ENCODE results near the gene PPID.
"Not testable (repeated sequence)": the region's sequence is repeated elsewhere in the genome, so short reads cannot be mapped to it uniquely, and the experiment has no call there.

PPID gene

GRCh38 chr4:158759539-158759938 lies 36.3 kb upstream of the PPID start:
- H3K4me3 ChIP-seq (ENCODE audit: low read length); DNase-seq (ENCODE audit: low read depth); H3K27me3 ChIP-seq (replicated peaks; ENCODE audit: control insufficient read depth, insufficient read depth, low read length); H3K36me3 ChIP-seq (ENCODE audit: control insufficient read depth, insufficient read depth, low read length, severe bottlenecking); H3K9me3 ChIP-seq (ENCODE audit: control insufficient read depth, low read length); H3K9ac ChIP-seq (ENCODE audit: low read length): not testable (repeated sequence)
- peaks cover 20% of the 10 kb centered on the region for H3K4me1 ChIP-seq (ENCODE audit: control insufficient read depth, insufficient read depth, low read length)

- no peak overlapping the region for H3K4me3 ChIP-seq (ENCODE audit: low read length)
- H3K36me3 ChIP-seq (ENCODE audit: control insufficient read depth, insufficient read depth, low read length, severe bottlenecking): no peaks in the 10 kb centered on the region
- H3K27me3 ChIP-seq (replicated peaks; ENCODE audit: control insufficient read depth, insufficient read depth, low read length): no peaks in the 10 kb centered on the region
- no peaks in the 10 kb centered on the region for H3K9me3 ChIP-seq (ENCODE audit: control insufficient read depth, low read length)
- no peak overlapping the region for H3K9ac ChIP-seq (ENCODE audit: low read length)
- DNase-seq (ENCODE audit: low read depth): no peak
- peaks cover 26% of the 10 kb centered on the region for H3K4me1 ChIP-seq (ENCODE audit: control insufficient read depth, insufficient read depth, low read length)
Measured at GRCh38 chr4:158758703-158759102, 35.5 kb upstream of the PPID start.

GRCh38 chr4:158758142-158758541 lies 34.9 kb upstream of the PPID start:
- no peak overlapping the region for H3K4me3 ChIP-seq (ENCODE audit: low read length)
- no peak for DNase-seq (ENCODE audit: low read depth)
- no peaks in the 10 kb centered on the region for H3K36me3 ChIP-seq (ENCODE audit: control insufficient read depth, insufficient read depth, low read length, severe bottlenecking)
- no peak overlapping the region for H3K9ac ChIP-seq (ENCODE audit: low read length)
- H3K9me3 ChIP-seq (ENCODE audit: control insufficient read depth, low read length): no peaks in the 10 kb centered on the region
- no peaks in the 10 kb centered on the region for H3K27me3 ChIP-seq (replicated peaks; ENCODE audit: control insufficient read depth, insufficient read depth, low read length)
- H3K4me1 ChIP-seq (ENCODE audit: control insufficient read depth, insufficient read depth, low read length): peaks cover 26% of the 10 kb centered on the region

DNA sequence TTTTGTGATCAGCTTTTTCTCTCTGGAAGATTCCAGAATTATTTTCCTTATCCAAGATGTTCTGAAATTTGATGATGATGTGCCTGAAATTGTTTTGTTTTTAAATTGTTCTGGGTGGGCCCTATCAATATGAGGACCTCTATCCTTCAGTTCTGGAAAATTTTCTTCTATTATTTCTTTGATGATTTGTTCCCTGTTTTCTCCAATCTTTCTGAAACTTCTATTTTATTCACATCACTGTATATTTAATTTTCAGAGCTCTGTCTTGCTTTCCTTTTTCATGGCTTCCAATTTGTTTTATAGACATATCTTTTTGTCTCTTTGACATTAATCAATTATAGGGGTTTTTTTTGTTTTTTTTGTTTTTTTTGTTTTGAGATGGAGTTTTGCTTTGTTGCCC lies 33.4 kb upstream of the PPID start:
- H3K27me3 ChIP-seq (replicated peaks; ENCODE audit: control insufficient read depth, insufficient read depth, low read length): no peaks in the 10 kb centered on the region
- H3K36me3 ChIP-seq (ENCODE audit: control insufficient read depth, insufficient read depth, low read length, severe bottlenecking): no peaks in the 10 kb centered on the region
- no peak overlapping the region for H3K9ac ChIP-seq (ENCODE audit: low read length)
- no peaks in the 10 kb centered on the region for H3K9me3 ChIP-seq (ENCODE audit: control insufficient read depth, low read length)
- no peak overlapping the region for H3K4me3 ChIP-seq (ENCODE audit: low read length)
- no peak for DNase-seq (ENCODE audit: low read depth)
- peaks cover 26% of the 10 kb centered on the region for H3K4me1 ChIP-seq (ENCODE audit: control insufficient read depth, insufficient read depth, low read length)

GRCh38 chr4:158755819-158756218 lies 32.6 kb upstream of the PPID start:
- H3K36me3 ChIP-seq (ENCODE audit: control insufficient read depth, insufficient read depth, low read length, severe bottlenecking); H3K4me3 ChIP-seq (ENCODE audit: low read length); H3K9ac ChIP-seq (ENCODE audit: low read length); DNase-seq (ENCODE audit: low read depth); H3K9me3 ChIP-seq (ENCODE audit: control insufficient read depth, low read length); H3K27me3 ChIP-seq (replicated peaks; ENCODE audit: control insufficient read depth, insufficient read depth, low read length): not testable (repeated sequence)
- H3K4me1 ChIP-seq (ENCODE audit: control insufficient read depth, insufficient read depth, low read length): peaks cover 29% of the 10 kb centered on the region

- peak; percentile 50 for DNase-seq (ENCODE audit: low read depth)
- H3K9ac ChIP-seq (ENCODE audit: low read length): peak overlapping the region; percentile 58
- no peaks in the 10 kb centered on the region for H3K36me3 ChIP-seq (ENCODE audit: control insufficient read depth, insufficient read depth, low read length, severe bottlenecking)
- H3K4me1 ChIP-seq (ENCODE audit: control insufficient read depth, insufficient read depth, low read length): peaks cover 35% of the 10 kb centered on the region
- no peaks in the 10 kb centered on the region for H3K9me3 ChIP-seq (ENCODE audit: control insufficient read depth, low read length)
- no peaks in the 10 kb centered on the region for H3K27me3 ChIP-seq (replicated peaks; ENCODE audit: control insufficient read depth, insufficient read depth, low read length)
- H3K4me3 ChIP-seq (ENCODE audit: low read length): no peak overlapping the region
Measured at GRCh38 chr4:158754385-158755180, 31.4 kb upstream of the PPID start.

DNA sequence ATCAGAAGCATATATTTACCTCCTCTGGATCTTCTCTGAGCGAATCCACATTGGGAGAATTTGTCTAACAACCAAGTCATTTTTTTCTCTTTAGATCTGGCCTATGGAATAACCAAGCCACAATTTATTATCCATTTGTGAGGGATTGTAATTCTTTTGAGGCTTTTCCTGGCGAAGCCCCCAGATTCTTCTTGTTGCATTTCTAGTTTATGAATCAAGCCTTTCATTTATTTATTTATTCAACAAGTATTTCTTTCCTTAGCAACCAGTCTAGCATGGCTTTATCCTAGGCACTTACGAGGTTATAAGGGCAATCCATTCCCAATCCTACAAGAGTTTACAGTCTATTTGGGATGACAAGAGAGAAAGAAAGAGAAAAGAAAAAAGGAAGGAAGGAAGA lies 27.2 kb upstream of the PPID start:
- H3K9ac ChIP-seq (ENCODE audit: low read length): no peak overlapping the region
- H3K4me3 ChIP-seq (ENCODE audit: low read length): no peak overlapping the region
- no peaks in the 10 kb centered on the region for H3K9me3 ChIP-seq (ENCODE audit: control insufficient read depth, low read length)
- H3K27me3 ChIP-seq (replicated peaks; ENCODE audit: control insufficient read depth, insufficient read depth, low read length): no peaks in the 10 kb centered on the region
- no peaks in the 10 kb centered on the region for H3K36me3 ChIP-seq (ENCODE audit: control insufficient read depth, insufficient read depth, low read length, severe bottlenecking)
- DNase-seq (ENCODE audit: low read depth): peak; percentile 72
- H3K4me1 ChIP-seq (ENCODE audit: control insufficient read depth, insufficient read depth, low read length): peaks cover 23% of the 10 kb centered on the region

GRCh38 chr4:158746537-158746936 lies 23.3 kb upstream of the PPID start:
- H3K36me3 ChIP-seq (ENCODE audit: control insufficient read depth, insufficient read depth, low read length, severe bottlenecking); H3K9me3 ChIP-seq (ENCODE audit: control insufficient read depth, low read length); H3K4me3 ChIP-seq (ENCODE audit: low read length); DNase-seq (ENCODE audit: low read depth); H3K27me3 ChIP-seq (replicated peaks; ENCODE audit: control insufficient read depth, insufficient read depth, low read length); H3K9ac ChIP-seq (ENCODE audit: low read length); H3K4me1 ChIP-seq (ENCODE audit: control insufficient read depth, insufficient read depth, low read length): not testable (repeated sequence)

DNA sequence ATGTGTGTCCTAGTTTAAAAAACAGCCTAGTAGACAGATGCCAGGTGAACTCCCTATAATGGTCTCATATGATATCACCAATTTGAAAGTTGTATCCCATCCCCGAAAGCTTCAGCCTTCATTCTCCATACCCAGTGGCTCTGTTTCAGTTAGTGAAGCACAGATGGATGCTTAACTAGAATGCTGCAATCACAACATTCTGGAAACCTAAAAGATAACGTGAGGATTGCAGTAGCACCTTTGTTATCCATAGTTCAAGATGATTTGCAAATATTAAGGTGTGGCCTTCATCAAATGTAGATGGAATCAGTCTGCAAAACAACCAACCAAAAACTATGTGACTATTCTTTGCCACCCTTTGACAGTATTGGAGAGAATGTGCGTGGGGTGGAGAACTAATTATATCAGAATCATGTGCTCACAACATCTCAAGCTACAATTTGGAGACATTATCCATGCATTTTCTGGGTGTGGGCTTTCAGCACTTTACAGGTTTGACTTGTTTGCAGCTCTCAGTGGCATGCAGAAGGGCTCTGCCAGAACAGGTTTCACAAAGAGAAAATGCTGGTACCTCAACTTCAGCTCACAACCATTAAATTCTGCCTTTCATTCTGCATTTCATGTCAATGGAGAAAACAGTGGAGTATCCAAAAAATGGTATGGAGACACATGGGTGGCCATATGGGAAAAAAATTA lies 18.3 kb upstream of the PPID start:
- Histone ChIP-seq H3K9ac (ENCODE audit: low read length) (no peak overlapping the region), H3K9me3 (ENCODE audit: control insufficient read depth, low read length) (peaks cover 7% of the 10 kb centered on the region), H3K27me3 (replicated peaks; ENCODE audit: control insufficient read depth, insufficient read depth, low read length) (no peaks in the 10 kb centered on the region), H3K4me3 (ENCODE audit: low read length) (no peak overlapping the region), H3K36me3 (ENCODE audit: control insufficient read depth, insufficient read depth, low read length, severe bottlenecking) (no peaks in the 10 kb centered on the region), H3K4me1 (ENCODE audit: control insufficient read depth, insufficient read depth, low read length) (no peaks in the 10 kb centered on the region)
- no peak for DNase-seq (ENCODE audit: low read depth)

DNA sequence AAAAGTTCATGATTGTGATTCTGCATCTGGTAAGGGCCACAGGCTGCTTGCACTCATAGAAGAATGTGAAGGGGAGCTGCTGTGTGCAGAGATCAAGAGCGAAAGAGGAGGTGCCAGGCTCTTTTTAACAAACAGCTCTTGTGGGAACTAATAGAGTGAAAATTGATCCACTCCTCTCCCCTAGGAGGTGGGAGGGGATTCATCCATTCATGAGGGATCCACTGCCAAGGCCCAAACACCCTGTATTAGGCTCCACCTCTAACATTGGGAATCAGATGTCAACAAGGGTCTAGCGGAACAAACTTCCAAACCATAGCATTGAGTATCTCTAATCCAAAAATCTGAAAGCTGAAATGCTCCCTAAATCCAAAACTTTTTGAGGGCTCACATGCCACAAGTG lies 16.4 kb upstream of the PPID start:
- H3K9me3 ChIP-seq (ENCODE audit: control insufficient read depth, low read length): peaks cover 6% of the 10 kb centered on the region
- DNase-seq (ENCODE audit: low read depth): no peak
- H3K9ac ChIP-seq (ENCODE audit: low read length): no peak overlapping the region
- H3K4me3 ChIP-seq (ENCODE audit: low read length): no peak overlapping the region
- no peaks in the 10 kb centered on the region for H3K4me1 ChIP-seq (ENCODE audit: control insufficient read depth, insufficient read depth, low read length)
- no peaks in the 10 kb centered on the region for H3K36me3 ChIP-seq (ENCODE audit: control insufficient read depth, insufficient read depth, low read length, severe bottlenecking)
- H3K27me3 ChIP-seq (replicated peaks; ENCODE audit: control insufficient read depth, insufficient read depth, low read length): no peaks in the 10 kb centered on the region

DNA sequence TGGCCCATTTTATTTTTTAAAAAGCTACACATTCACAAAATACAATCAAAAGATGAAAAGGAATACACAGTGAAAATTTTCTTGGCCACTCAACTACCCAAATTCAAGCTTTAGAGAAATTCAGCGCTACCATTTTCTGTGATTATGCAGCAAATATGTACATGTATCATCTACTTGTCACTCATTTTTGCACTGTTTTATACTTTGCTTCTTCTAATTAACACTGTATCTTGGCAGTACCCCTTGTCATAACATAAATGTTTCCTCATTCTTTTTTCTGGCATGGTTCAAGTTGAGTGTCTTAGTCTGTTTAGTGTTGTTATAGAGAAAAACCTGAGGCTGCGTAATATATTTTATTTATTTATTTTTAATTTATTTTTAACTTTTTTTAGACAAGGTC lies 15.7 kb upstream of the PPID start:
- H3K4me1 ChIP-seq (ENCODE audit: control insufficient read depth, insufficient read depth, low read length): no peaks in the 10 kb centered on the region

More for the DNA sequence above, 15.7 kb upstream of the PPID start:
- no peak overlapping the region for H3K9ac ChIP-seq (ENCODE audit: low read length)
- H3K27me3 ChIP-seq (replicated peaks; ENCODE audit: control insufficient read depth, insufficient read depth, low read length): no peaks in the 10 kb centered on the region
- no peaks in the 10 kb centered on the region for H3K9me3 ChIP-seq (ENCODE audit: control insufficient read depth, low read length)
- DNase-seq (ENCODE audit: low read depth): no peak
- H3K4me3 ChIP-seq (ENCODE audit: low read length): no peak overlapping the region
- no peaks in the 10 kb centered on the region for H3K36me3 ChIP-seq (ENCODE audit: control insufficient read depth, insufficient read depth, low read length, severe bottlenecking)
